NCI-H2196 treated with DMSO at 0.1 percent for 48 hours (cell line): ENCODE results near the gene FGF4.
"Not testable (repeated sequence)": the region's sequence is repeated elsewhere in the genome, so short reads cannot be mapped to it uniquely, and the experiment has no call there.

Experiments
- DNase-seq: peaks from one replicate; lab custom pipeline; 2025; ENCODE audit not compliant: unreplicated experiment; lab: John Stamatoyannopoulos, UW

FGF4 gene

GRCh38 chr11:69773626-69774353, 1.4 kb downstream of the FGF4 start:
- DNase-seq, result no peak

- no peak for DNase-seq
Measured at GRCh38 chr11:69771466-69771865, 3.7 kb downstream of the FGF4 start.

- DNase-seq, result no peak
Measured at GRCh38 chr11:69770540-69770939, 4.6 kb downstream of the FGF4 start.

- DNase-seq, result no peak
Measured at GRCh38 chr11:69765498-69765995, 9.6 kb downstream of the FGF4 start.

- DNase-seq, result not testable (repeated sequence)
Measured at GRCh38 chr11:69764918-69765317, 10.2 kb downstream of the FGF4 start.

GRCh38 chr11:69760319-69760718, 14.8 kb downstream of the FGF4 start:
- no peak for DNase-seq

GRCh38 chr11:69752890-69753289, 22.3 kb downstream of the FGF4 start:
- no peak for DNase-seq

- DNase-seq, result no peak
Measured at GRCh38 chr11:69750875-69751597, 24.1 kb downstream of the FGF4 start.

- no peak for DNase-seq
Measured at GRCh38 chr11:69750108-69750850, 24.9 kb downstream of the FGF4 start.

GRCh38 chr11:69748637-69749036, 26.5 kb downstream of the FGF4 start:
- no peak for DNase-seq

GRCh38 chr11:69746752-69747742, 28.1 kb downstream of the FGF4 start:
- DNase-seq, result no peak

- no peak for DNase-seq
Measured at GRCh38 chr11:69746140-69746539, 29.0 kb downstream of the FGF4 start.

GRCh38 chr11:69745201-69745600, 29.9 kb downstream of the FGF4 start:
- DNase-seq, result no peak

GRCh38 chr11:69744435-69744834, 30.7 kb downstream of the FGF4 start:
- no peak for DNase-seq

GRCh38 chr11:69734841-69735240, 40.3 kb downstream of the FGF4 start:
- no peak for DNase-seq

GRCh38 chr11:69734367-69734766, 40.8 kb downstream of the FGF4 start:
- DNase-seq, result no peak

- DNase-seq, result no peak
Measured at GRCh38 chr11:69732910-69733309, 42.2 kb downstream of the FGF4 start.

- DNase-seq, result no peak
Measured at GRCh38 chr11:69731110-69731509, 44.0 kb downstream of the FGF4 start.

- DNase-seq, result no peak
Measured at GRCh38 chr11:69730500-69730899, 44.6 kb downstream of the FGF4 start.

GRCh38 chr11:69729252-69729651, 45.9 kb downstream of the FGF4 start:
- no peak for DNase-seq
